Measurements from ENCODE around the gene METTL17.

DNA sequence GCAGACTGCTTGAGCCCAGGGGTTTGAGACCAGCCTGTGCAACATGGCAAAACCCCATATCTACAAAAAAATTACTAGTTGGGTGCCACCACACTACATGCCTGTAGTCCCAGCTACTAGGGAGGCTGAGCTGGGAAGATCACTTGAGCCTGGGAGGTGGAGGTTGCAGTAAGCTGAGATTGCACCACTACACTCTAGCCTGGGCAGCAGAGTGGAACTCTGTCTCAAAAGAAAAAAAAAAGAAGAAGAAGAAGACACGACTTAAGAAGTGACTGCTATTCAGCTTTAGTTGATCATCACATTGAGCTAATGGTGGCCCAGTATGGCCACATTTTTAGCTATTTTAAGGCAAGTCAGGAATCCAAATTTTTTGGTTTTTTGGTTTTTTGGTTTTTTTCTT lies 8.9 kb upstream of the METTL17 start:
- TF ChIP-seq, protein P1, sequence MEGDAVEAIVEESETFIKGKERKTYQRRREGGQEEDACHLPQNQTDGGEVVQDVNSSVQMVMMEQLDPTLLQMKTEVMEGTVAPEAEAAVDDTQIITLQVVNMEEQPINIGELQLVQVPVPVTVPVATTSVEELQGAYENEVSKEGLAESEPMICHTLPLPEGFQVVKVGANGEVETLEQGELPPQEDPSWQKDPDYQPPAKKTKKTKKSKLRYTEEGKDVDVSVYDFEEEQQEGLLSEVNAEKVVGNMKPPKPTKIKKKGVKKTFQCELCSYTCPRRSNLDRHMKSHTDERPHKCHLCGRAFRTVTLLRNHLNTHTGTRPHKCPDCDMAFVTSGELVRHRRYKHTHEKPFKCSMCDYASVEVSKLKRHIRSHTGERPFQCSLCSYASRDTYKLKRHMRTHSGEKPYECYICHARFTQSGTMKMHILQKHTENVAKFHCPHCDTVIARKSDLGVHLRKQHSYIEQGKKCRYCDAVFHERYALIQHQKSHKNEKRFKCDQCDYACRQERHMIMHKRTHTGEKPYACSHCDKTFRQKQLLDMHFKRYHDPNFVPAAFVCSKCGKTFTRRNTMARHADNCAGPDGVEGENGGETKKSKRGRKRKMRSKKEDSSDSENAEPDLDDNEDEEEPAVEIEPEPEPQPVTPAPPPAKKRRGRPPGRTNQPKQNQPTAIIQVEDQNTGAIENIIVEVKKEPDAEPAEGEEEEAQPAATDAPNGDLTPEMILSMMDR (IDR thresholded peaks at IDR 0.05; ENCODE audit: low read depth, low read length) = no peak
- TF ChIP-seq POLR2A (IDR thresholded peaks at IDR 0.05; ENCODE audit: extremely low read depth, insufficient read length) = no peak
- TF ChIP-seq, protein P2, sequence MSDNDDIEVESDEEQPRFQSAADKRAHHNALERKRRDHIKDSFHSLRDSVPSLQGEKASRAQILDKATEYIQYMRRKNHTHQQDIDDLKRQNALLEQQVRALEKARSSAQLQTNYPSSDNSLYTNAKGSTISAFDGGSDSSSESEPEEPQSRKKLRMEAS (IDR thresholded peaks at IDR 0.05; ENCODE audit: low read depth, low read length) = no peak

All from NB4 (cell line).